ENCODE measurements around the gene TLR9. TPM values are rescaled to one million over a fixed set of nuclear protein-coding genes. Genes with fewer than 3 reads are reported as not detected.

The TLR9 gene
- total RNA-seq, 1 experiment from 2014 or later: not detected

DNA sequence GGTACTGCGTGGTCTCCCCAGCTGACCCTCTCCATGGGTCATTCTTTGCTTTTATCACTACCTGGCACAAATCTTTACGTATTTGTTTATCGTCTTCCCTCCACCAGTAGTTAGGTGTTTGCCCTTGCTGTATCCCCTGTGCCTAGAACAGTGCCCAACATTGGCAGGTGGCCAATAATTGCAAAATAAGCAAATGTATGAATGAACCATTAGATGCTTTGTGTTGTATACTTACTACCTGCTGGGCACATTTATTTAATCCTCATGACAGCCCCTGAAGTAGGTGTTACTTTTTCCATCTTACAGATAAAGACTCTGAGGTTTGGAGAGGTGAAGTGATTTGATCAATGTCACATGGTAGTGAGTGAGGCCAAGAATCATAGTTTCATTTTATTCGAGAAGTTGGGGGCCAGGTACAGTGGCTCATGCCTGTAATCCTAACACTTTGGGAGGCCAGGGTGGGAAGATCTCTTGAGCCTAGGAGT lies 15.5 kb upstream of the TLR9 start:
- Mint-ChIP-seq H3K27me3 (ENCODE audit: low read depth) (peaks cover 31% of the 10 kb centered on the region), H3K27ac (peak overlapping the region; percentile 18), H3K4me1 (peaks cover 43% of the 10 kb centered on the region), H3K9me3 (no peaks in the 10 kb centered on the region), H3K36me3 (no peaks in the 10 kb centered on the region), H3K4me3 (peak overlapping the region; percentile 95; the same call in 1 of the 2 replicates)
- DNase-seq (ENCODE audit: low spot score): no peak
- ChIA-PET CTCF (interaction anchor here (1.0 to 2.3 kb wide), 8 partner anchors 10 to 171 kb away, joined by 3 to 19 read pairs (median 4); partner anchors contain the start of gene WDR82), POLR2A (interaction anchor here (1.0 to 1.4 kb wide), 4 partner anchors 8 to 77 kb away, joined by 3 to 9 read pairs (median 4); partner anchors contain the start of gene WDR82)
- no peak for ATAC-seq
- TF ChIP-seq TCF7 (CRISPR knock-in tag; IDR thresholded peaks at IDR 0.05; ENCODE audit: low read depth): no peak
- TF ChIP-seq ZNF232 (CRISPR knock-in tag; IDR thresholded peaks at IDR 0.05): no peak

DNA sequence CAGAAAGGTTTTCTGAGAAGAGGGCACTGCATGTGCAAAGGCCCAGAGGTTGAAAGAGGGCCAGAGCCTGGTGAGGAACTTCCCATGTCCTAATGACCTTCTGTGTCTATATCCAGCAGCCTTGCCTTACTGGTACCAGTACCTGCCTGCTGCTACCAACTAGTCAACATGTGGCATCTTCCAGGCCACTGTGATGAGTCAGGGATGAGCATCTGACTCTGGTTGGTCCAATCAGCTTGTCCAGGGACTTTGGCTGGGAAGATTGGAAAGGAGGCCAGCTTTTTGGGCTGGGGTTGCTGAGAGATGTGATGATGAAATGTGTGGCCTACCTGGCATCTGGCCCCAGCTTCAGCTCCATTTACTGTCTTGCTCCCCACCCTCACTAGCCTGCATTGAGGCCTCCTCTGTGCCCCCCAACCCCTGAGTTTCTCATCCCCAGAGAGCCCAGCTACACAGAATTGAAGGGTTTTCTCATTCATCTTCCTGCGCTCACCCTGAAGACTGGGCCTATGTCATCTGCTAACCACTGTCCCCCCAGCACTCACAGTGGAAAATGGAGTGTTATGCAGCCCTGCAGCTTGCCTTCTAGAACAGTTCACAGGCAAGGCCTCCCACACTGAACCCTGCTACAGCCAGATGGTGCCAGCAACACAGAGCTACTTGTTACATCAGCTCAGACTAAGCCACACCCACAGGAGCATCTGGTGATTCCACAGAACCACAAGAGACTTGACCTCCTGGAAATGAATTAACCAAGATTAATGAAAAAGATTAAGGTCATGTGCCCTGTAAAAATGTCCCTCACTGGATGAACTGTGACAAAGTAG lies 14.8 kb upstream of the TLR9 start:
- Mint-ChIP-seq H3K9me3 (no peaks in the 10 kb centered on the region), H3K27ac (peak overlapping the region; percentile 18; the same call in 1 of the 2 replicates), H3K4me1 (peaks cover 46% of the 10 kb centered on the region), H3K27me3 (ENCODE audit: low read depth) (peaks cover 28% of the 10 kb centered on the region), H3K36me3 (no peaks in the 10 kb centered on the region), H3K4me3 (peak overlapping the region; percentile 95)
- TF ChIP-seq ETV6 (CRISPR knock-in tag; IDR thresholded peaks at IDR 0.05) (0 out of 2 replicates have a peak, but pooled peaks have one; percentile 29), ZNF671 (CRISPR knock-in tag; IDR thresholded peaks at IDR 0.05) (no peak), SMAD3 (CRISPR knock-in tag; IDR thresholded peaks at IDR 0.05; ENCODE audit: borderline replicate concordance) (no peak), GABPB1 (CRISPR knock-in tag; IDR thresholded peaks at IDR 0.05) (peak; percentile 96), NFYB (CRISPR knock-in tag; conservative IDR thresholded peaks at IDR 0.05; ENCODE audit: low read depth) (0 out of 2 replicates have a peak, but pooled peaks have one; percentile 40)
- TF ChIP-seq, protein P1, sequence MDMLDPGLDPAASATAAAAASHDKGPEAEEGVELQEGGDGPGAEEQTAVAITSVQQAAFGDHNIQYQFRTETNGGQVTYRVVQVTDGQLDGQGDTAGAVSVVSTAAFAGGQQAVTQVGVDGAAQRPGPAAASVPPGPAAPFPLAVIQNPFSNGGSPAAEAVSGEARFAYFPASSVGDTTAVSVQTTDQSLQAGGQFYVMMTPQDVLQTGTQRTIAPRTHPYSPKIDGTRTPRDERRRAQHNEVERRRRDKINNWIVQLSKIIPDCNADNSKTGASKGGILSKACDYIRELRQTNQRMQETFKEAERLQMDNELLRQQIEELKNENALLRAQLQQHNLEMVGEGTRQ (CRISPR knock-in tag; IDR thresholded peaks at IDR 0.05): peak; percentile 39; the same call in 1 of the 2 replicates
- DNase-seq (ENCODE audit: low spot score) (no peak), ATAC-seq (no peak)
- ChIA-PET CTCF (interaction anchor here (1.0 to 2.3 kb wide), 8 partner anchors 9 to 172 kb away, joined by 3 to 19 read pairs (median 4); partner anchors contain the start of gene WDR82), POLR2A (interaction anchor here (1.0 to 1.4 kb wide), 4 partner anchors 8 to 77 kb away, joined by 3 to 9 read pairs (median 4); partner anchors contain the start of gene WDR82)

GRCh38 chr3:52238761-52239701 lies 13.6 kb upstream of the TLR9 start, which contains the start of gene TWF2:
TWF2 (minus strand) TSS chr3:52239158; CDS start chr3:52239016, 142 bp downstream.
- peaks cover 43% of the 10 kb centered on the region for H3K4me1 Mint-ChIP-seq
- H3K4me3 Mint-ChIP-seq: peak within 1 kb of the TSS; percentile 95
- ChIA-PET POLR2A (interaction anchor here (0.6 to 2.8 kb wide), 6 partner anchors 9 to 477 kb away, joined by 3 to 19 read pairs (median 3); partner anchors contain the start of genes GLYCTK, RPL29 and WDR82), CTCF (interaction anchor here (0.6 to 9.1 kb wide), 14 partner anchors 8 to 265 kb away, joined by 3 to 222 read pairs (median 6); partner anchors contain the start of genes ABHD14B, DUSP7, POC1A and TLR9)
- H3K27ac Mint-ChIP-seq: peak within 1 kb of the TSS; percentile 89
- H3K36me3 Mint-ChIP-seq: no peaks in the 10 kb centered on the region
- peak; percentile 74 for ATAC-seq
- H3K27me3 Mint-ChIP-seq (ENCODE audit: low read depth): peaks cover 16% of the 10 kb centered on the region
- DNase-seq (ENCODE audit: low spot score): peak; percentile 77
- no peaks in the 10 kb centered on the region for H3K9me3 Mint-ChIP-seq
- TF ChIP-seq GABPB1 (CRISPR knock-in tag; IDR thresholded peaks at IDR 0.05) (no peak; the same call in 1 of the 2 replicates), STAT6 (CRISPR knock-in tag; conservative IDR thresholded peaks at IDR 0.05; ENCODE audit: low read depth) (no peak), ZNF263 (CRISPR knock-in tag; IDR thresholded peaks at IDR 0.05; ENCODE audit: low read depth) (no peak), NR1H2 (CRISPR knock-in tag; IDR thresholded peaks at IDR 0.05) (no peak), ZNF671 (CRISPR knock-in tag; IDR thresholded peaks at IDR 0.05) (no peak), E2F1 (CRISPR knock-in tag; IDR thresholded peaks at IDR 0.05) (peak; percentile 45; the same call in 1 of the 2 replicates)
- TF ChIP-seq, protein P2, sequence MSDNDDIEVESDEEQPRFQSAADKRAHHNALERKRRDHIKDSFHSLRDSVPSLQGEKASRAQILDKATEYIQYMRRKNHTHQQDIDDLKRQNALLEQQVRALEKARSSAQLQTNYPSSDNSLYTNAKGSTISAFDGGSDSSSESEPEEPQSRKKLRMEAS (CRISPR knock-in tag; IDR thresholded peaks at IDR 0.05): peak; percentile 51; the same call in 1 of the 2 replicates
- TF ChIP-seq, protein P3, sequence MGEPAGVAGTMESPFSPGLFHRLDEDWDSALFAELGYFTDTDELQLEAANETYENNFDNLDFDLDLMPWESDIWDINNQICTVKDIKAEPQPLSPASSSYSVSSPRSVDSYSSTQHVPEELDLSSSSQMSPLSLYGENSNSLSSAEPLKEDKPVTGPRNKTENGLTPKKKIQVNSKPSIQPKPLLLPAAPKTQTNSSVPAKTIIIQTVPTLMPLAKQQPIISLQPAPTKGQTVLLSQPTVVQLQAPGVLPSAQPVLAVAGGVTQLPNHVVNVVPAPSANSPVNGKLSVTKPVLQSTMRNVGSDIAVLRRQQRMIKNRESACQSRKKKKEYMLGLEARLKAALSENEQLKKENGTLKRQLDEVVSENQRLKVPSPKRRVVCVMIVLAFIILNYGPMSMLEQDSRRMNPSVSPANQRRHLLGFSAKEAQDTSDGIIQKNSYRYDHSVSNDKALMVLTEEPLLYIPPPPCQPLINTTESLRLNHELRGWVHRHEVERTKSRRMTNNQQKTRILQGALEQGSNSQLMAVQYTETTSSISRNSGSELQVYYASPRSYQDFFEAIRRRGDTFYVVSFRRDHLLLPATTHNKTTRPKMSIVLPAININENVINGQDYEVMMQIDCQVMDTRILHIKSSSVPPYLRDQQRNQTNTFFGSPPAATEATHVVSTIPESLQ (CRISPR knock-in tag; IDR thresholded peaks at IDR 0.05): no peak
- TF ChIP-seq, protein P4, sequence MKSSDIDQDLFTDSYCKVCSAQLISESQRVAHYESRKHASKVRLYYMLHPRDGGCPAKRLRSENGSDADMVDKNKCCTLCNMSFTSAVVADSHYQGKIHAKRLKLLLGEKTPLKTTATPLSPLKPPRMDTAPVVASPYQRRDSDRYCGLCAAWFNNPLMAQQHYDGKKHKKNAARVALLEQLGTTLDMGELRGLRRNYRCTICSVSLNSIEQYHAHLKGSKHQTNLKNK (CRISPR knock-in tag; IDR thresholded peaks at IDR 0.05): no peak
- TF ChIP-seq, protein P5, sequence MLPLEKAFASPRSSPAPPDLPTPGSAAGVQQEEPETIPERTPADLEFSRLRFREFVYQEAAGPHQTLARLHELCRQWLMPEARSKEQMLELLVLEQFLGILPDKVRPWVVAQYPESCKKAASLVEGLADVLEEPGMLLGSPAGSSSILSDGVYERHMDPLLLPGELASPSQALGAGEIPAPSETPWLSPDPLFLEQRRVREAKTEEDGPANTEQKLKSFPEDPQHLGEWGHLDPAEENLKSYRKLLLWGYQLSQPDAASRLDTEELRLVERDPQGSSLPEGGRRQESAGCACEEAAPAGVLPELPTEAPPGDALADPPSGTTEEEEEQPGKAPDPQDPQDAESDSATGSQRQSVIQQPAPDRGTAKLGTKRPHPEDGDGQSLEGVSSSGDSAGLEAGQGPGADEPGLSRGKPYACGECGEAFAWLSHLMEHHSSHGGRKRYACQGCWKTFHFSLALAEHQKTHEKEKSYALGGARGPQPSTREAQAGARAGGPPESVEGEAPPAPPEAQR (CRISPR knock-in tag; IDR thresholded peaks at IDR 0.05): no peak
